ENCODE measurements around the gene HECW1. TPM values are rescaled to one million over a fixed set of nuclear protein-coding genes. Genes with fewer than 3 reads are reported as not detected.

HECW1 gene
- total and polyA plus RNA-seq, 4 donors, result 0.05 TPM; not detected in 3

DNA sequence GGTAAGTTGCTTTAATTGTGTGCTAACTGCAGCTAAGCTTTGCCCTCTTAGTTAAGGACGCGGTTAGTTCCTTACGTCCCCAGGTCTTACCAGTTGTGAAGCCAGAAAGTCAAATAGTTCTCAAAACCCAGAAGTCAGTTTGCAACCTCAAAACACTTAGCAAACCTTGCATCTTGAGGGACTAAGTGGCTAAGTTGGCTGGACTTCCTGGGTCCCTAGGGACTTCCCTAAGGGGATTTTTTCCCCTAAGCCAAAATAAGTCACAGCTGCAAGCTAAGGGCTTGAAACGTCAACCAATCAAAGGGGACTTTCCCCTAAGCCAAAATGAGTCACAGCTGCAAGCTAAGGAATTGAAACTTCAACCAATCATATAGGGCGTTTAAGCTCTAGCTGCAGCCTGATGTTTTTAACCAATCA, 36.2 kb upstream of the HECW1 start:
- no peak for TF ChIP-seq HNF4A (conservative IDR thresholded peaks at IDR 0.05)
- no peak for TF ChIP-seq GABPA (IDR thresholded peaks at IDR 0.05 in 1 of 2, conservative IDR thresholded peaks at IDR 0.05 in 1 of 2)
- TF ChIP-seq TAF1 (conservative IDR thresholded peaks at IDR 0.05), result no peak
- no peak for TF ChIP-seq FOXA2 (IDR thresholded peaks at IDR 0.05)
- no peak for TF ChIP-seq SP1 (IDR thresholded peaks at IDR 0.05)
- TF ChIP-seq FOXA1 (IDR thresholded peaks at IDR 0.05), result no peak
- TF ChIP-seq, protein P1, sequence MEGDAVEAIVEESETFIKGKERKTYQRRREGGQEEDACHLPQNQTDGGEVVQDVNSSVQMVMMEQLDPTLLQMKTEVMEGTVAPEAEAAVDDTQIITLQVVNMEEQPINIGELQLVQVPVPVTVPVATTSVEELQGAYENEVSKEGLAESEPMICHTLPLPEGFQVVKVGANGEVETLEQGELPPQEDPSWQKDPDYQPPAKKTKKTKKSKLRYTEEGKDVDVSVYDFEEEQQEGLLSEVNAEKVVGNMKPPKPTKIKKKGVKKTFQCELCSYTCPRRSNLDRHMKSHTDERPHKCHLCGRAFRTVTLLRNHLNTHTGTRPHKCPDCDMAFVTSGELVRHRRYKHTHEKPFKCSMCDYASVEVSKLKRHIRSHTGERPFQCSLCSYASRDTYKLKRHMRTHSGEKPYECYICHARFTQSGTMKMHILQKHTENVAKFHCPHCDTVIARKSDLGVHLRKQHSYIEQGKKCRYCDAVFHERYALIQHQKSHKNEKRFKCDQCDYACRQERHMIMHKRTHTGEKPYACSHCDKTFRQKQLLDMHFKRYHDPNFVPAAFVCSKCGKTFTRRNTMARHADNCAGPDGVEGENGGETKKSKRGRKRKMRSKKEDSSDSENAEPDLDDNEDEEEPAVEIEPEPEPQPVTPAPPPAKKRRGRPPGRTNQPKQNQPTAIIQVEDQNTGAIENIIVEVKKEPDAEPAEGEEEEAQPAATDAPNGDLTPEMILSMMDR (IDR thresholded peaks at IDR 0.05; ENCODE audit: low read depth, low read length, missing input control), result no peak
- no peak for TF ChIP-seq JUND (IDR thresholded peaks at IDR 0.05)
- no peak for TF ChIP-seq YY1 (IDR thresholded peaks at IDR 0.05)
- TF ChIP-seq, protein P2, sequence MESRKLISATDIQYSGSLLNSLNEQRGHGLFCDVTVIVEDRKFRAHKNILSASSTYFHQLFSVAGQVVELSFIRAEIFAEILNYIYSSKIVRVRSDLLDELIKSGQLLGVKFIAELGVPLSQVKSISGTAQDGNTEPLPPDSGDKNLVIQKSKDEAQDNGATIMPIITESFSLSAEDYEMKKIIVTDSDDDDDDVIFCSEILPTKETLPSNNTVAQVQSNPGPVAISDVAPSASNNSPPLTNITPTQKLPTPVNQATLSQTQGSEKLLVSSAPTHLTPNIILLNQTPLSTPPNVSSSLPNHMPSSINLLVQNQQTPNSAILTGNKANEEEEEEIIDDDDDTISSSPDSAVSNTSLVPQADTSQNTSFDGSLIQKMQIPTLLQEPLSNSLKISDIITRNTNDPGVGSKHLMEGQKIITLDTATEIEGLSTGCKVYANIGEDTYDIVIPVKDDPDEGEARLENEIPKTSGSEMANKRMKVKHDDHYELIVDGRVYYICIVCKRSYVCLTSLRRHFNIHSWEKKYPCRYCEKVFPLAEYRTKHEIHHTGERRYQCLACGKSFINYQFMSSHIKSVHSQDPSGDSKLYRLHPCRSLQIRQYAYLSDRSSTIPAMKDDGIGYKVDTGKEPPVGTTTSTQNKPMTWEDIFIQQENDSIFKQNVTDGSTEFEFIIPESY (IDR thresholded peaks at IDR 0.05), result no peak
- TF ChIP-seq RAD21 (IDR thresholded peaks at IDR 0.05), result no peak
- TF ChIP-seq HNF4G (IDR thresholded peaks at IDR 0.05), result no peak
- TF ChIP-seq, protein P3, sequence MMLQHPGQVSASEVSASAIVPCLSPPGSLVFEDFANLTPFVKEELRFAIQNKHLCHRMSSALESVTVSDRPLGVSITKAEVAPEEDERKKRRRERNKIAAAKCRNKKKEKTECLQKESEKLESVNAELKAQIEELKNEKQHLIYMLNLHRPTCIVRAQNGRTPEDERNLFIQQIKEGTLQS (IDR thresholded peaks at IDR 0.05), result no peak
- no peak for TF ChIP-seq EGR1 (IDR thresholded peaks at IDR 0.05; ENCODE audit: low read depth in 2 of 2)
- no peak for DNase-seq (ENCODE audit: low spot score)
- Histone ChIP-seq H3K9me3 (ENCODE audit: control insufficient read depth in 4 of 4, low read length in 3 of 4) (no peaks in the 10 kb centered on the region), H3K27me3 (ENCODE audit: control insufficient read depth in 4 of 4, insufficient read depth in 4 of 4, low read length in 3 of 4) (no peaks in the 10 kb centered on the region), H3K27ac (ENCODE audit: low read depth in 1 of 2, low read length in 2 of 2) (no peak overlapping the region), H3K36me3 (ENCODE audit: control insufficient read depth in 4 of 4, insufficient read depth in 3 of 4, low read depth in 1 of 4, low read length in 3 of 4) (no peaks in the 10 kb centered on the region), H3K4me3 (ENCODE audit: low read depth in 1 of 3, low read length in 3 of 3) (no peak overlapping the region), H3K4me1 (ENCODE audit: control insufficient read depth in 4 of 4, insufficient read depth in 4 of 4, low read length in 3 of 4) (no peaks in the 10 kb centered on the region), H3K9ac (ENCODE audit: low read depth in 1 of 2, low read length in 2 of 2) (no peak overlapping the region)
- 79% methylated on average over 5 of the region's 5 CpGs for WGBS

DNA sequence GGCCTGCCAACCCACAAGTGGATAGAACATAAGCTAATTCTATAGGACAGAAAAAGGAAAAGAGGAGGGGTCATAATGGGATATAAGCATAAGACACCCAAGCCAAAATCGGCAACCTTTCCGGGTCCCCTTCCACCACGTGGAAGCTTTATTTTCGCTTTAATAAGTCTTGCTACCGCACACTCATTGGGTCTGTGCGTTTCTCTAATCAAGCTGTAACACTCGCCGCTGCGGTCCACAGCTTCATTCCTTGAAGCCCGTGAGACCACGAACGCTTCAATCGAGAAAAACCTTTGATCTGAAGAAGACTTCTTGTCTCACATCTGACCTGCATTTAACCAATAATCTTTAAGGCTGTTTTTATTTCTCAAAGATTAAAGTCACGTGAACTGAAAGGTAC, 35.8 kb upstream of the HECW1 start:
- Histone ChIP-seq H3K27me3 (ENCODE audit: control insufficient read depth in 4 of 4, insufficient read depth in 4 of 4, low read length in 3 of 4) (peaks cover 0 to 2% (median 0%) of the 10 kb centered on the region in 4 donors), H3K9me3 (ENCODE audit: control insufficient read depth in 4 of 4, low read length in 3 of 4) (no peaks in the 10 kb centered on the region), H3K9ac (ENCODE audit: low read depth in 1 of 2, low read length in 2 of 2) (no peak overlapping the region), H3K4me3 (ENCODE audit: low read depth in 1 of 3, low read length in 3 of 3) (no peak overlapping the region), H3K36me3 (ENCODE audit: control insufficient read depth in 4 of 4, insufficient read depth in 3 of 4, low read depth in 1 of 4, low read length in 3 of 4) (no peaks in the 10 kb centered on the region), H3K27ac (ENCODE audit: low read depth in 1 of 2, low read length in 2 of 2) (no peak overlapping the region), H3K4me1 (ENCODE audit: control insufficient read depth in 4 of 4, insufficient read depth in 4 of 4, low read length in 3 of 4) (no peaks in the 10 kb centered on the region)
- TF ChIP-seq, protein P1 (IDR thresholded peaks at IDR 0.05; ENCODE audit: low read depth, low read length, missing input control), result no peak
- TF ChIP-seq JUND (IDR thresholded peaks at IDR 0.05) (no peak), YY1 (IDR thresholded peaks at IDR 0.05) (no peak), GABPA (IDR thresholded peaks at IDR 0.05 in 1 of 2, conservative IDR thresholded peaks at IDR 0.05 in 1 of 2) (no peak), RXRA (IDR thresholded peaks at IDR 0.05) (no peak), FOXA2 (IDR thresholded peaks at IDR 0.05) (no peak), SP1 (IDR thresholded peaks at IDR 0.05) (no peak), EGR1 (IDR thresholded peaks at IDR 0.05; ENCODE audit: low read depth in 2 of 2) (no peak), HNF4A (conservative IDR thresholded peaks at IDR 0.05) (no peak), NR2F2 (IDR thresholded peaks at IDR 0.05) (no peak)
- TF ChIP-seq, protein P4, sequence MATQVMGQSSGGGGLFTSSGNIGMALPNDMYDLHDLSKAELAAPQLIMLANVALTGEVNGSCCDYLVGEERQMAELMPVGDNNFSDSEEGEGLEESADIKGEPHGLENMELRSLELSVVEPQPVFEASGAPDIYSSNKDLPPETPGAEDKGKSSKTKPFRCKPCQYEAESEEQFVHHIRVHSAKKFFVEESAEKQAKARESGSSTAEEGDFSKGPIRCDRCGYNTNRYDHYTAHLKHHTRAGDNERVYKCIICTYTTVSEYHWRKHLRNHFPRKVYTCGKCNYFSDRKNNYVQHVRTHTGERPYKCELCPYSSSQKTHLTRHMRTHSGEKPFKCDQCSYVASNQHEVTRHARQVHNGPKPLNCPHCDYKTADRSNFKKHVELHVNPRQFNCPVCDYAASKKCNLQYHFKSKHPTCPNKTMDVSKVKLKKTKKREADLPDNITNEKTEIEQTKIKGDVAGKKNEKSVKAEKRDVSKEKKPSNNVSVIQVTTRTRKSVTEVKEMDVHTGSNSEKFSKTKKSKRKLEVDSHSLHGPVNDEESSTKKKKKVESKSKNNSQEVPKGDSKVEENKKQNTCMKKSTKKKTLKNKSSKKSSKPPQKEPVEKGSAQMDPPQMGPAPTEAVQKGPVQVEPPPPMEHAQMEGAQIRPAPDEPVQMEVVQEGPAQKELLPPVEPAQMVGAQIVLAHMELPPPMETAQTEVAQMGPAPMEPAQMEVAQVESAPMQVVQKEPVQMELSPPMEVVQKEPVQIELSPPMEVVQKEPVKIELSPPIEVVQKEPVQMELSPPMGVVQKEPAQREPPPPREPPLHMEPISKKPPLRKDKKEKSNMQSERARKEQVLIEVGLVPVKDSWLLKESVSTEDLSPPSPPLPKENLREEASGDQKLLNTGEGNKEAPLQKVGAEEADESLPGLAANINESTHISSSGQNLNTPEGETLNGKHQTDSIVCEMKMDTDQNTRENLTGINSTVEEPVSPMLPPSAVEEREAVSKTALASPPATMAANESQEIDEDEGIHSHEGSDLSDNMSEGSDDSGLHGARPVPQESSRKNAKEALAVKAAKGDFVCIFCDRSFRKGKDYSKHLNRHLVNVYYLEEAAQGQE (IDR thresholded peaks at IDR 0.05), result no peak
- TF ChIP-seq, protein P3 (IDR thresholded peaks at IDR 0.05), result no peak
- TF ChIP-seq, protein P2 (IDR thresholded peaks at IDR 0.05), result no peak
- TF ChIP-seq, protein P5, sequence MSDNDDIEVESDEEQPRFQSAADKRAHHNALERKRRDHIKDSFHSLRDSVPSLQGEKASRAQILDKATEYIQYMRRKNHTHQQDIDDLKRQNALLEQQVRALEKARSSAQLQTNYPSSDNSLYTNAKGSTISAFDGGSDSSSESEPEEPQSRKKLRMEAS (IDR thresholded peaks at IDR 0.05), result no peak
- 93% methylated on average over 14 of the region's 14 CpGs for WGBS
- no peak for DNase-seq (ENCODE audit: low spot score)
